GM18505 (cell line): ENCODE results near the gene CD1D.
"Not testable (repeated sequence)": the region's sequence is repeated elsewhere in the genome, so short reads cannot be mapped to it uniquely, and the experiment has no call there.

Experiments used
- ATAC-seq: cut with Tn5 transposase; IDR thresholded peaks from one replicate; pipeline ENCODE4 v1.9.1; 2021; ENCODE audit not compliant: unreplicated experiment
- POLR2A ChIP-seq: IDR thresholded peaks from 4 replicates; pipeline ENCODE4 v1.6.1; 2011; ENCODE audit warnings: borderline replicate concordance; ENCODE audit not compliant: insufficient read depth, insufficient read length; ENCODE audit errors: extremely low read depth

CD1D gene

DNA sequence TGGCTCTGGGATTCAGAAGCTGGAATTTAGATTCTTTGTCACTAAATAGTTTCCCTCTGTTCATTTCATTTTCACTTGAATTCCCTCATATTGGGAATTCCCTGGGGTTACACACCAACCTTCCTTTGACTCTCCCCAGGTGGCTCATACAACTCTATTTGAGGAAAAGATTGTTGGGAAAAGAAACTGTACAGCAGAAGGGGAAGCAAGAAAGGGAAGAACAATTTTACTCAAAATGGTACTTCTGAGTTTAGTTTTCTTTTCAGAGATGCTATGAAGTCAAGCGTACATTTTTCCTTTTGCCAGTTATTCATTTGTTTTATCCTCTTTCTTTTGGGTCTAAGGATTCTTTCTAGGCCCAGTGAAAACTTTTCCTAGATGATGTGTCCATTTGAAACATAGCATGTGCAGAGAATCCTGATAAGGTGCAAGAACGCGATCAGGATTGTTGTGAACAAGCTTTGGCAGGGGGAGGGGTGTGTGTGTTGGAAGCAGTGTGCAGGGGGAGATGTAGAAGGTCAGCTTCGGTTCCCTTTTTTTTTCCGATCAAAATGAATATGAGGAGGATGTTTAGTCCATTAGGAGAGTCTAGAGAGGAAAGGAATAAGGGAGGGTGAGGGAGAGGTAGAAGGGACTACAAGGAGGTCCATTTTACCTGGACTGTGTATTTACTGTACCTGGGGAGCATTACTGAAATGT lies 26.8 kb upstream of the CD1D start:
- TF ChIP-seq POLR2A: no peak
- no peak for ATAC-seq

- no peak for ATAC-seq
- no peak for TF ChIP-seq POLR2A
These were observed 26.2 kb upstream of the CD1D start for GRCh38 chr1:158154501-158154900.

- no peak for ATAC-seq
- no peak for TF ChIP-seq POLR2A
These were observed 25.0 kb upstream of the CD1D start for GRCh38 chr1:158155673-158156072.

- TF ChIP-seq POLR2A: no peak
- ATAC-seq: no peak
These were observed 21.1 kb upstream of the CD1D start for GRCh38 chr1:158159597-158159996.

DNA sequence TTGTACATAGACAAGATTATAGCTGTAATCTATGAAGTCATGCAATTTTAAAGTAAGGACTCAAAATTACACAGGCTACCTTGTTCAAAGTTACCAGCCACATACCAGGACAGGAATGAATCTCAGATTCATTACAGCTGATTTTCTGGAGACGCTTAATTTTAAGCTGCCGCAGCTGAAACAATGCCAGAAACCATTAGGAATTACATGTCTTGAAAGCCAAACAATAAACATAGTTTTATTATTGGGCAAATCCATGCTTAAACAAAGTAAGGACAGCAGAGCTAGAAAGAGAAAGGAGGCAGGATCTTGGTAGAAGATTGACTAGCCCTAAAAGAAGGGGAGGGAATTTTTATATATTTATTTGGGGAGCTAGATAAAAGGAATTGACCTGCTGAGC lies 19.2 kb upstream of the CD1D start:
- TF ChIP-seq POLR2A: no peak
- no peak for ATAC-seq

DNA sequence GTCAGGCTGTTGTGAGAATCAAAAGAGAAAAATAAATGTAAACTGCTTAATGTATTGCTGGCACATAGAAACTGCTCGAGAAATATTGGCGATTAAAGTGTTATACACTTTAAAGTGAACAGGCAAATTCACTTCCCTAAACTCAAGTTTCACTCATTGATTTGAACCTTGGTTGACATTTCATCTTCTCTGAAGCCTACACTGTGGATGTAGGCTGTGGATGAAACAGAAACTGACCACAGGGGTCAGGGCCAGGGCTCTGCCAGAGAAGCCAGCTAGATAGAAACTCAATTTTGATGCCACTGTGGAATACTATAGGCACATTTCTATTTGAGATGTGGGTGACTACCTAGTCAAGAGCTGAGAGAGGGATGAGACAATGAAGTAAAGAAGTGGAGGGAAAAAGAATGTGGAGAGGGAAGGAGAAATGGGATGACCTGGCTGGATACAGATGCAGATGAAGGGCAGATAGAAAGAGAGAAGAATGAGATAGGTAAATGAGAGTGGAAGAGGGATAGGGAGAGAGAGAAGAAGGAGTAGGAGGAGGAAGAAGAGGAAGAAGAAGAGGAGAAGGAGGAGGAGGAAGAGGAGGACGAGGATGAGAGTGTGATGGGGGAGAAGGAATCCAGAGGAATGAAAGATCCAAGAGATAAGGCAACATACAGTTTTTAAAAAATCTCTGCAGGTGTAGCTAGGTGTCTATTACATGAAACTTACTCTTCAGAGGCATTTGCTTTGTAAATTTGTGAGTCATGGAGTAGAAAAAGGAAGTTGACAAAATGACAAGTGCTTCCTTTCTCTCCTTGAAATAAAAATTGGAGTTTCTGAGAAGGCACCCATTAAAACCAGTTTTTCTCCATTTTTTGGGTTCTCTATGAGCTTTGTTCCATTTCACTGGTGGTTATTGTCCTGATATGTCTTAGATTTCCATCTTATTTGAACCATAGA lies 17.4 kb upstream of the CD1D start:
- ATAC-seq: peak; percentile 99
- TF ChIP-seq POLR2A: no peak

GRCh38 chr1:158169105-158169504 lies 11.6 kb upstream of the CD1D start:
- ATAC-seq: no peak
- TF ChIP-seq POLR2A: no peak

GRCh38 chr1:158175915-158176314 lies 4.8 kb upstream of the CD1D start:
- not testable (repeated sequence) for ATAC-seq

DNA sequence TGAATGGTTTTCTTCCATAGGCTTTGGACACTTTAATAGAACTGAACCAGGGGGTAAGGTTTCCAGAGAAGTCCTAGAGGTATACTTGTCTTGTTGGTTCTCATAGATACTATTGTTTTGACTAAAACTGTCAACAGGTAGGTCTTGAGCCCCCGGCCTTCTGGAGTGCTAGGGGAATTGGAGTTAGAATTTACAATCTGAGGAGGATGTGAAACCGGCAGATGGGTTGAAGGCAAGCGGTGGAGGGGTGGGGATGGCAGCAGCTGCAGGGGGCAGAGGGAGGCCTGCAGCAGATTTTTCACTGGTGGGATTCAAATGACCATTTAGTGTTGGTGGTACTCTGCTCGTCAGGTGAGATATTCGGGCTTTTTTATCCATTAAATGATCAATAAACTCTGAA lies 4.3 kb upstream of the CD1D start:
- TF ChIP-seq POLR2A: no peak
- no peak for ATAC-seq

- not testable (repeated sequence) for ATAC-seq
These were observed 3.6 kb upstream of the CD1D start for GRCh38 chr1:158176849-158177699.

GRCh38 chr1:158177700-158178450 lies 2.8 kb upstream of the CD1D start:
- no peak for ATAC-seq
- TF ChIP-seq POLR2A: no peak

- TF ChIP-seq POLR2A: no peak
- ATAC-seq: peak; percentile 80
These were observed 1.2 kb upstream of the CD1D start for GRCh38 chr1:158179301-158180041.
